GM23338 (cell line): ENCODE results near the gene RBM19. TPM values are rescaled to one million over a fixed set of nuclear protein-coding genes. Genes with fewer than 3 reads are reported as not detected.

Experiments used
- ATAC-seq: fragments of 200-7000 bp; cut with Tn5 transposase; 3 replicates; pipeline ENCODE4 v1.9.1; 2020
- DNase-seq: peaks from one replicate; pipeline ENCODE4 v3.0.0-alpha.2; 2015; ENCODE audit warnings: low spot score
- H2AFZ ChIP-seq: fragments of 200-600 bp; sonication (generic); 2 replicates; pipeline ENCODE4 v1.8.0; 2016; ENCODE audit warnings: antibody characterized with exemption, mild to moderate bottlenecking, moderate library complexity
- H3F3A ChIP-seq: fragments of 200-600 bp; sonication (generic); replicated peaks from 2 replicates; pipeline ENCODE4 v1.8.0; 2017; ENCODE audit warnings: antibody characterized with exemption, mixed run types, low read depth
- H3K27ac ChIP-seq: fragments of 200-600 bp; sonication (generic); 2 replicates; pipeline ENCODE4 v1.6.1; 2016; ENCODE audit warnings: low read depth
- H3K27me3 ChIP-seq: fragments of 200-600 bp; sonication (generic); 2 replicates; pipeline ENCODE4 v1.8.0; 2016; ENCODE audit warnings: mild to moderate bottlenecking, mixed run types, moderate library complexity; ENCODE audit not compliant: insufficient read depth
- H3K36me3 ChIP-seq: fragments of 200-600 bp; sonication (generic); 2 replicates; pipeline ENCODE4 v1.8.0; 2016; ENCODE audit warnings: mild to moderate bottlenecking; ENCODE audit not compliant: insufficient read depth
- H3K4me1 ChIP-seq: fragments of 200-600 bp; sonication (generic); 2 replicates; pipeline ENCODE4 v1.8.0; 2016; ENCODE audit warnings: mild to moderate bottlenecking, moderate library complexity; ENCODE audit not compliant: insufficient read depth
- H3K4me2 ChIP-seq: fragments of 200-600 bp; sonication (generic); 2 replicates; pipeline ENCODE4 v1.7.1; 2017; ENCODE audit warnings: mixed run types
- H3K4me3 ChIP-seq: fragments of 200-600 bp; sonication (generic); 2 replicates; pipeline ENCODE4 v1.6.1; 2016; ENCODE audit warnings: mixed run types
- H3K79me2 ChIP-seq: fragments of 200-600 bp; sonication (generic); replicated peaks from 2 replicates; pipeline ENCODE4 v1.8.0; 2017; ENCODE audit warnings: mild to moderate bottlenecking; ENCODE audit not compliant: insufficient read depth
- H3K9me2 ChIP-seq: fragments of 200-600 bp; sonication (generic); 2 replicates; pipeline ENCODE4 v1.8.0; 2017; ENCODE audit not compliant: insufficient read depth
- H4K20me1 ChIP-seq: fragments of 200-600 bp; sonication (generic); replicated peaks from 2 replicates; pipeline ENCODE4 v1.8.0; 2017; ENCODE audit warnings: mild to moderate bottlenecking; ENCODE audit not compliant: insufficient read depth
- H3K27ac Mint-ChIP-seq: 2 replicates; pipeline ENCODE4 v1.8.0; 2020; ENCODE audit warnings: inconsistent platforms, mild to moderate bottlenecking, moderate library complexity, mixed read lengths
- H3K27me3 Mint-ChIP-seq: 3 replicates; pipeline ENCODE4 v1.8.0; 2022; ENCODE audit warnings: low read depth, mild to moderate bottlenecking, moderate library complexity, mixed read lengths, inconsistent platforms; ENCODE audit not compliant: insufficient read depth, poor library complexity
- H3K36me3 Mint-ChIP-seq: 3 replicates; pipeline ENCODE4 v1.8.0; 2021; ENCODE audit warnings: low read depth, mild to moderate bottlenecking, inconsistent platforms, moderate library complexity, mixed read lengths
- H3K4me1 Mint-ChIP-seq: 3 replicates; pipeline ENCODE4 v1.8.0; 2020; ENCODE audit warnings: mild to moderate bottlenecking, inconsistent platforms, mixed read lengths
- H3K4me3 Mint-ChIP-seq: 3 replicates; pipeline ENCODE4 v1.8.0; 2021; ENCODE audit warnings: moderate library complexity, mild to moderate bottlenecking, inconsistent platforms, mixed read lengths
- H3K9me3 Mint-ChIP-seq: 3 replicates; pipeline ENCODE4 v1.8.0; 2020; ENCODE audit warnings: moderate library complexity, mild to moderate bottlenecking, inconsistent platforms, mixed read lengths
- CREB1 ChIP-seq: fragments of 250-450 bp; sonication (Bioruptor Pico); IDR thresholded peaks from 2 replicates; pipeline ENCODE4 v1.5.0; 2020; ENCODE audit warnings: low read depth, mild to moderate bottlenecking, moderate library complexity
- CTCF ChIP-seq, 2 experiments: fragments of 200-600 bp in 1 of 2; sonication (generic) in 1 of 2; conservative IDR thresholded peaks; 2 replicates each; pipeline versions ENCODE4 v1.5.1 to v1.6.1; 2016 to 2017; ENCODE audit warnings: antibody characterized with exemption in 2 of 2, low read depth in 2 of 2, mild to moderate bottlenecking in 2 of 2, moderate library complexity in 1 of 2
- ETS1 ChIP-seq: IDR thresholded peaks from 2 replicates; pipeline ENCODE4 v1.6.1; 2016; ENCODE audit warnings: antibody characterized with exemption
- NANOG ChIP-seq: IDR thresholded peaks from 2 replicates; pipeline ENCODE4 v1.6.1; 2016; ENCODE audit warnings: antibody characterized with exemption, borderline replicate concordance
- STAT1 ChIP-seq: IDR thresholded peaks from one replicate; pipeline ENCODE4 v1.6.1; 2016; ENCODE audit warnings: antibody characterized with exemption; ENCODE audit not compliant: unreplicated experiment
- ZNF462 ChIP-seq: fragments of 250-450 bp; sonication (Bioruptor Pico); IDR thresholded peaks from 2 replicates; pipeline ENCODE4 v1.5.0; 2020; ENCODE audit warnings: mild to moderate bottlenecking, moderate library complexity
- polyA plus RNA-seq: library from polyadenylated mRNA; unstranded; fragments of >200 nt; fragmentation: Nextera tagmentation; extraction: Ambion mirVana; gene quantifications from 2 replicates; pipeline ENCODE4 v1.2.1, GENCODE V29; 2016
- total RNA-seq: library from RNA; depleted of rRNA; stranded (reverse); fragments of >200 nt; shearing (Covaris generic); gene quantifications from 2 replicates; pipeline ENCODE4 v1.2.3, GENCODE V29; 2014

RBM19 gene
- total and polyA plus RNA-seq, 2 experiments from 2014 or later: 43.4 to 56.7 TPM

DNA sequence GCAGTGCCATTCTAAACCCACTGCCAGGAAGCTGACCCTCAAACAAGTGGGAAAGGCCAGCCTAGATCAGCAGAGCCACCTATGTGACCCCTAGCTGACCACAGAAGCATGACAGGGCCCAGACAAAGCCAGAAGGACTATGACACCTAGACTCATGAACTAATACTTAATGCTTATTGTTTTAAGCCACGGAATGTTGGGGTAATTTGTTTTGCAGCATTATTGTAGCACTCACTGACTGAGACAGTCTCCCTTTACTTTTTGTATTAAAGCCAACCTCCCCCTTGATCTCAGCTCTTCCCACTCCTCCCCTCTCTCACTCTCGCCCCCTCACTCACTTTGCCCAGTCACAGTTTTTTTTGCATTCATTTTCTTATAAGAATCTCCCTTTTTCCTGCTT is 186.4 kb downstream of the RBM19 start (continued):
- no peak for TF ChIP-seq ZNF462 (CRISPR knock-in tag)
- no peak for TF ChIP-seq CTCF (conservative IDR thresholded peaks at IDR 0.05; ENCODE audit: low read depth in 2 of 2)
- no peak for TF ChIP-seq NANOG
- no peak for TF ChIP-seq STAT1

DNA sequence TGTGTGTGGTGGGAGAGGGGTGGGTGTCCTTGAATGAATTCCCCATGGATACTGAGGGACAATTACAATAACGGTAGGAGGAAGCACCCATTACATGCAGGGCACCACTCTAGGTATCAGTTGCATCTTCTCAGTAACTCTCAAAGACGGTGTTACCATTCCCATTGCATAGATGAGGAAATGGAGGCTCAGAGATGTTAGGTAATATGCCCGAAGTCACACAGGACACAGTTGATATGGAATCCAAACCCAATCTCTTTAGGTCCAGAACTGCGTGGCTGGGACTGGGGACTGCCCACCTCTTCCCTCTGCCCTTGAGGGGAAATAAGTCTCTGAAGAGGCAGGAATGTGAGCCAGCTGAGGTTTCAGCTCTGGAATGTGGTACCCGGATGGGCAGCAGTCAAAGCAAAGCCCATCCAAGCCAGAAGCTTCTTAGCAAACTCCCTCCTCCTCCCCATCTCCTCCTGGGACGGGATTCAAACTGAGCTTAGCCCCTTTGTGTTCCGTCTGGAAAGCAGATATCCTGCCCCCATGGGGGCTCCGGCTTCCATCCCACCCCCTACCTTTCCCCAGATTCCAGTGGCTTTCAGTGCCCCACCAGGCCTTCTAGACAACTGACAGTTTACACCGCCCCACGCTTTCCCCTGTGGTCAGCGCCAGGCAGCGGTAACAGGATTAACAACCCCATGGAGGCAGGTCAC is 187.5 kb downstream of the RBM19 start:
- Histone ChIP-seq H3K9me2 (no peaks in the 10 kb centered on the region), H3K4me2 (no peak overlapping the region), H3K4me1 (no peaks in the 10 kb centered on the region), H3F3A (no peaks in the 10 kb centered on the region), H4K20me1 (no peaks in the 10 kb centered on the region), H3K27ac (no peak overlapping the region), H3K79me2 (no peaks in the 10 kb centered on the region), H3K36me3 (no peaks in the 10 kb centered on the region), H3K27me3 (no peaks in the 10 kb centered on the region), H3K4me3 (no peak overlapping the region), H2AFZ (no peak overlapping the region)
- no peak overlapping the region for H3K27ac Mint-ChIP-seq
- peaks cover 2% of the 10 kb centered on the region; the same call in 2 of the 3 replicates for H3K4me1 Mint-ChIP-seq
- H3K9me3 Mint-ChIP-seq: peaks cover 3% of the 10 kb centered on the region; the same call in 2 of the 3 replicates
- no peaks in the 10 kb centered on the region for H3K36me3 Mint-ChIP-seq
- peaks cover 9% of the 10 kb centered on the region for H3K27me3 Mint-ChIP-seq
- ATAC-seq (peak; percentile 73), DNase-seq (peak; percentile 36)
- no peak overlapping the region for H3K4me3 Mint-ChIP-seq
- TF ChIP-seq ETS1 (no peak), CREB1 (no peak)
